Activated CD4-positive, alpha-beta memory T cell treated with anti-CD3 and anti-CD28 coated beads, Interleukin-2, amount 10 ng/mL, durations not matched to agents 7 days and 5 days (primary cell): ENCODE results near the gene MAG. TPM values are rescaled to one million over a fixed set of nuclear protein-coding genes. Genes with fewer than 3 reads are reported as not detected.

Experiments
- CTCF ChIA-PET: fragments of 350-600 bp; sonication (Branson Sonifier 250); formaldehyde crosslinking; loops from one replicate; lab custom pipeline; 2021; ENCODE audit warnings: antibody characterized with exemption, inconsistent platforms; lab: Charles Lee
- POLR2A ChIA-PET: fragments of 350-600 bp; sonication (Branson Sonifier 250); formaldehyde crosslinking; loops from one replicate; lab custom pipeline; 2021; ENCODE audit warnings: antibody characterized with exemption; lab: Charles Lee
- DNase-seq: peaks from one replicate; pipeline ENCODE4 v3.0.0-alpha.2; 2020
- H3K27ac Mint-ChIP-seq: one replicate; pipeline ENCODE4 v1.8.0; 2021; ENCODE audit warnings: mild to moderate bottlenecking, mixed read lengths
- H3K27me3 Mint-ChIP-seq: one replicate; pipeline ENCODE4 v1.8.0; 2021; ENCODE audit warnings: mixed read lengths
- H3K36me3 Mint-ChIP-seq: one replicate; pipeline ENCODE4 v1.8.0; 2021; ENCODE audit warnings: low read depth, mixed read lengths
- H3K4me1 Mint-ChIP-seq: one replicate; pipeline ENCODE4 v1.8.0; 2021; ENCODE audit warnings: mixed read lengths
- H3K4me3 Mint-ChIP-seq: one replicate; pipeline ENCODE4 v1.8.0; 2021; ENCODE audit warnings: mild to moderate bottlenecking, mixed read lengths
- H3K9me3 Mint-ChIP-seq: one replicate; pipeline ENCODE4 v1.8.0; 2021; ENCODE audit warnings: mixed read lengths
- total RNA-seq, 2 experiments: library from RNA; stranded (reverse); gene quantifications; one replicate each; pipeline ENCODE4 v1.2.3, GENCODE V29; 2021

MAG gene, protein sequence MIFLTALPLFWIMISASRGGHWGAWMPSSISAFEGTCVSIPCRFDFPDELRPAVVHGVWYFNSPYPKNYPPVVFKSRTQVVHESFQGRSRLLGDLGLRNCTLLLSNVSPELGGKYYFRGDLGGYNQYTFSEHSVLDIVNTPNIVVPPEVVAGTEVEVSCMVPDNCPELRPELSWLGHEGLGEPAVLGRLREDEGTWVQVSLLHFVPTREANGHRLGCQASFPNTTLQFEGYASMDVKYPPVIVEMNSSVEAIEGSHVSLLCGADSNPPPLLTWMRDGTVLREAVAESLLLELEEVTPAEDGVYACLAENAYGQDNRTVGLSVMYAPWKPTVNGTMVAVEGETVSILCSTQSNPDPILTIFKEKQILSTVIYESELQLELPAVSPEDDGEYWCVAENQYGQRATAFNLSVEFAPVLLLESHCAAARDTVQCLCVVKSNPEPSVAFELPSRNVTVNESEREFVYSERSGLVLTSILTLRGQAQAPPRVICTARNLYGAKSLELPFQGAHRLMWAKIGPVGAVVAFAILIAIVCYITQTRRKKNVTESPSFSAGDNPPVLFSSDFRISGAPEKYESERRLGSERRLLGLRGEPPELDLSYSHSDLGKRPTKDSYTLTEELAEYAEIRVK
- total RNA-seq = not detected

DNA sequence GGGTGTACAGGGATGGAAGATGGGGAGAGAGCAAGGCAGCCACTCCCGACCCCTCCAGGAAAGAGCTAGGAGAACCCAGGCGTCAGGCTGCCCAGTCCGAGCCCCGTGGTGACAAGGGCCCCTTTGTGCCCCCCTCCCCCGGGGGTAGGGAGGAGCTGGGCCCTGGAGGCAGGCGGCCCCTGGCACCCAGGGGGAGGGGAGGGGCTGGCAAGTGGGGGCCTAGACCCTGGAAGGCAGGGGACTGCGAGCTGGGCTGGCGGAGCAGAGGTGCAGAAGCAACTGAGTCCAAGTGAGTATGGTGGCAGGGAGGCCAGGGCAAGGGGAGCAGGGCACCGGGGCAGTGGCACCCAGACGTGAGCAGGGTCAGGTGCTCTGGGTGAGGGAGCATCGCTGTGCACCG, at the start of gene MAG:
Gene MAG (plus strand): TSS at position 246 of the 400 bp plus-strand sequence. CDS start 3,248 bp downstream, outside the sequence.
- H3K27me3 Mint-ChIP-seq = peaks cover 4% of the 10 kb centered on the region
- CTCF ChIA-PET = no interaction called here

DNA sequence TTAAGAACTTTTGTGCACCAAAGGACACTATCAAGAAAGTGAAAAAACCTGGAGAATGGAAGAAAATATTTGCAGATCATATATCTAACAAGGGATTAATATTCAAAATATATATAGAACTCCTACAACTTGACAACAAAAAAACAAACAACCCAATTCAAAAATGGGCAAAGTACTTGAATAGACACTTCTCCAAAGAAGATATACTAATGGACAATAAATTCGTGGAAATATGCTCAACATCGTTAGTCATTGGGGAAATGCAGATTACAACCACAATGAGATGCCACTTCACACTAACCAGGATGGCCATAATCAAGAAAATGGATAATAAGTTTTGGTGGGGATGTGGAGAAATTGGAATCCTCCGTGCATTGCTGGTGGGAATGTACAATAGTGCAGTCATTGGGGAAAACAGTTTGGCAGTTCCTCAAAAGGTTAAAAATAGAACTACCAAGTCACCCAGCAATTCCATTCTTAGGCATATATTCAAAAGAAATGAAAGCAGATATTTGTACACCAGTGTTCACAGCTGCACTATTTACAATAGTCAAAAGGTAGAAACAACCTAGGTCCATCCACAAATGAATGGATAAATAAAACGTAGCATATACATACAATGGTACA, 45.4 kb upstream of the MAG start:
- H3K36me3 Mint-ChIP-seq = peaks cover 23% of the 10 kb centered on the region
- peak overlapping the region; percentile 57 for H3K4me3 Mint-ChIP-seq
- CTCF ChIA-PET = no interaction called here

More for the DNA sequence above, at the start of gene MAG:
- H3K4me3 Mint-ChIP-seq = no peak within 1 kb of the TSS
- POLR2A ChIA-PET = no interaction called here
- peaks cover 8% of the 10 kb centered on the region for H3K4me1 Mint-ChIP-seq
- no peaks in the 10 kb centered on the region for H3K36me3 Mint-ChIP-seq
- no peak within 1 kb of the TSS for H3K27ac Mint-ChIP-seq
- no peaks in the 10 kb centered on the region for H3K9me3 Mint-ChIP-seq
- no peak for DNase-seq

DNA sequence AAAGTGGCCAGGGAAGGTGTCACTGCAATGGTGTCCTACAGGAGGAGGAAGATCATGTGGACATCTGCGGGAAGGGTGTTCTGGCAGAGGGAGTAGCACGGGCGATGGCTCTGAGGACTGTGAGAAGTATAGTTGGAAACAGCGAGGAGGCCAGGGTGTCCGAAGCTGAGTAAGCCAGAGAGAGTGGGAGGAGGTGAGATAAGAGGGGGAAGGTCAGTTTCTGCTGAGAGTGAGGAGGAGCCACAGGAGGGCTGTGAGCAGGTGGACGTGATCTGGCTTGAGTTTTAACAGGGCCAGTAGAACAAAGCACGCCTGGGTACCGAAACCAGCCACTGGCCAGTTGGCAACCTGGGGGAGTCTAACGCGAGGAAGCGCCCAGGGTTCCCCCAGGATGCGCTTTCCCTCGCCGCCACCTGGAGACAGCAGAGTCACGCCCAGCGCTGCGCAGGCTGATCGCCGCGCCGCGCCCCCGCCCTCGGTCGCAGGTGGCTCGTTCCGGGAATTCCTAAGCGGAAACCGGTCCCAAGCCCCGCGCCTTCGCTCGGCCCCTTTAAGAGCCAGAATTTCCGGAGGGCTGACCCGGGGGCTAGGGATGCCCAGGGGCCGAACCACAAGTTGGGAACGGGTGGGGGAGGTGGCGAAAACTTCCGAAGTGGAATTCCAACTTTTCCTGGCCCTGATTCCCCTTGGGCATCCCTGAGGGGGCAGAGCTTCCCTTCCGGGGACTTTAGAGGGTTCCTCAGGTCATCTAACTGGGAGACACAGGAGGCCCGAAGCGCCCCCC, 44.2 kb upstream of the MAG start:
- Mint-ChIP-seq H3K27me3 (peaks cover 53% of the 10 kb centered on the region), H3K4me1 (peaks cover 33% of the 10 kb centered on the region), H3K27ac (peak overlapping the region; percentile 78), H3K4me3 (peak overlapping the region; percentile 79), H3K9me3 (peaks cover 16% of the 10 kb centered on the region), H3K36me3 (peaks cover 25% of the 10 kb centered on the region)
- DNase-seq = peak; percentile 45
- ChIA-PET POLR2A (no interaction called here), CTCF (no interaction called here)

More for the DNA sequence above, 45.4 kb upstream of the MAG start:
- H3K4me1 Mint-ChIP-seq = peaks cover 31% of the 10 kb centered on the region
- no peak for DNase-seq
- POLR2A ChIA-PET = no interaction called here
- peaks cover 18% of the 10 kb centered on the region for H3K9me3 Mint-ChIP-seq
- peaks cover 58% of the 10 kb centered on the region for H3K27me3 Mint-ChIP-seq
- H3K27ac Mint-ChIP-seq = no peak overlapping the region

DNA sequence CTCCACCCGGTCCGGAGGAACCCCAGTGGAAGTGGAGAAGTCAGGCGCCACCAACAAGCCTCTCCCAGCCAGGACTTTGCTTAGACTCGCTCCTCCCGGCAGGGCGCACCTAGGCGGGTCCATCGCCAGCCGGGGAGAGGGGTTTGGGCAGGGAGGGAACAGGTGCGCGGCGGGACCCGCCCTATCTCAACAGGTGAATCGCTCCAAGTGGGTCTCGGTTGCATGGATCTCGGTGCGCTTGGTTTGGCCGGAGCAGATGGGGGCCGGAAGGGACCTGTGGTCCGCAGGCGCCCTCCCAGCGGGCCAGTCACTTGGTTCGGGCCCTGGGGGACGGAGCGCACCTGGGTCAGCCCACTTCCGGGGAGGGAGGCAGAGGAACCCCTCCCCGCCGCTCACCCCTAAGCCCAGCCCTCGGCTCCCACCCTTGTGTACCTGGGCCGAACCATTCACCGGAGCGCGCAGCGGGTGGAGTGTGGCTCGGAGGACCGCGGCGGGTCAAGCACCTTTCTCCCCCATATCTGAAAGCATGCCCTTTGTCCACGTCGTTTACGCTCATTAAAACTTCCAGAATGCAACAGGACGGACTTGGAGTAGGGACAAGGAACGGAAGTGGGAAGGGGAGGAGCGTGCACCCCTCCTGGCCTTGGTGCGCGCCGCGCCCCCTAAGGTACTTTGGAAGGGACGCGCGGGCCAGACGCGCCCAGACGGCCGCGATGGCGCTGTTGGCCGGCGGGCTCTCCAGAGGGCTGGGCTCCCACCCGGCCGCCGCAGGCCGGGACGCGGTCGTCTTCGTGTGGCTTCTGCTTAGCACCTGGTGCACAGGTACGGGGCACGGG, 43.4 kb upstream of the MAG start, which contains the start of gene LSR:
Gene LSR (plus strand): TSS at position 693 of the 836 bp plus-strand sequence. CDS start 21 bp downstream, at position 714.
- ChIA-PET POLR2A (no interaction called here), CTCF (no interaction called here)
- peak within 1 kb of the TSS; percentile 78 for H3K27ac Mint-ChIP-seq

DNA sequence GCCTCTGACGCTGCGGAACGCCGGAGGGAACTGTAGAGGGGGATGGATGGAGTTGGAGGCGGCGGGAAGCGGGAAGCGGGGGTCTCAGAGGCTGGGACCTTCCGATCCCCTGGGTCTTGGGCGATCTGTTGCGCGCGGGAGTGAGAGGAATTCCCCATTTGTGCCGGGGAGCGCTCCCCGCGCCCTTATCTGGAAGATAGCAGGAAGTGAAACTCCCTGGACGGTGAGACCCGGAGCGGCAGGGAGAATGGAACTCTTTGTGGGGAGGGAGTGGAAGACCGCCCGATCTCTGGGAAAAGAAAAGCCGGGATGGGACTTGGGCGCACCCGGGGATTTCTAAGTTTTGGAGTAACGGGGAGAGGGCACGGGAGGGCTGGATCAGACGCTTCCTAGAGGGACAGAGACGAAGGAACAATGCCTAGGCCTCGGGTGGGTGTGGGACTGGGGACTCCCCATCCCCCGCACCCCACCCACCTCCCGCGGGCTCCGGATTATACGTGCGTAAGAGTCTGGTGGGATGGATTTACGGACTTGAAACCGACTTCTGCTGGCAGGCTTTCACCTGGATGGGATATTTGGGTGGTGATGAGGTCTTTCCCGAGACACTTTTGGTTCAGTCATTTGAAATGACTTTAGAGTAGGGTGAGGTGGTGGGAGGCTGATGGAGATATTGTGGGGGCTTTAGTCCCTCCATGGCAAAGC, 42.7 kb upstream of the MAG start:
- POLR2A ChIA-PET = no interaction called here
- DNase-seq = no peak
- CTCF ChIA-PET = no interaction called here
- Mint-ChIP-seq H3K27me3 (peaks cover 39% of the 10 kb centered on the region), H3K27ac (peak overlapping the region; percentile 26), H3K36me3 (peaks cover 14% of the 10 kb centered on the region), H3K4me3 (peak overlapping the region; percentile 79), H3K4me1 (peaks cover 33% of the 10 kb centered on the region), H3K9me3 (peaks cover 12% of the 10 kb centered on the region)

More for the DNA sequence above, 43.4 kb upstream of the MAG start, which contains the start of gene LSR:
- peak; percentile 64 for DNase-seq
- Mint-ChIP-seq H3K27me3 (peaks cover 46% of the 10 kb centered on the region), H3K4me1 (peaks cover 33% of the 10 kb centered on the region), H3K9me3 (peaks cover 16% of the 10 kb centered on the region), H3K36me3 (peaks cover 22% of the 10 kb centered on the region), H3K4me3 (peak within 1 kb of the TSS; percentile 79)

DNA sequence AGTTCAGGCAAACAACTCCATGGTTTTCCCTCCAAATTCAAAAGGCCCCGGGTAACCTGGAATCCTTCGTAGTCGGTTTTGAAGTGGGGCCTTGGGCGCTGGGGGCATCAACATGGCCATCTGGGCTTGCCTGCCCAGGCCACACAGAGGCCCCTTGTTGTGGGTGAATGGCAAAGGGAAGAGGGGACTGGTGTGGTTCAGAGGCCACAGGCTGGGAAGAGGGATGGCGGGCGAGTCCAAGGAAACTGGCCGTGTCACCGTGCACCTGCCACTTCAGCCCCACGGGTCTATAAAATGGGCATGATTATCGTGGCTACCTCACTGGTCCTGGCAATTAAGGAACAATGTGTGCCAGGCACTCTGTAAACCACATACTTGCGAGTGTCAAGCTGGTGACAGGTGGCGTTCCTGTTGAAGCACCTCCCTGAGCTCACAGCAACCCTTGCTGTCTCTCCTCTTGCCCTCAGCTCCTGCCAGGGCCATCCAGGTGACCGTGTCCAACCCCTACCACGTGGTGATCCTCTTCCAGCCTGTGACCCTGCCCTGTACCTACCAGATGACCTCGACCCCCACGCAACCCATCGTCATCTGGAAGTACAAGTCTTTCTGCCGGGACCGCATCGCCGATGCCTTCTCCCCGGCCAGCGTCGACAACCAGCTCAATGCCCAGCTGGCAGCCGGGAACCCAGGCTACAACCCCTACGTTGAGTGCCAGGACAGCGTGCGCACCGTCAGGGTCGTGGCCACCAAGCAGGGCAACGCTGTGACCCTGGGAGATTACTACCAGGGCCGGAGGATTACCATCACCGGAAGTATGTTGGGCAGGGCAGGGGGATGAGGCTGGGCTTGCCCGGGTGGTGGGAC, 41.9 kb upstream of the MAG start:
- CTCF ChIA-PET = interaction anchor here (0.6 kb wide), 1 partner anchor 221 kb away, joined by 3 read pairs; no protein-coding TSS in a partner anchor
- no peak overlapping the region for H3K27ac Mint-ChIP-seq
- H3K9me3 Mint-ChIP-seq = peaks cover 8% of the 10 kb centered on the region
- POLR2A ChIA-PET = interaction anchor here (1.1 to 2.0 kb wide), 3 partner anchors 11 to 42 kb away, joined by 3 to 7 read pairs (median 4); no protein-coding TSS in a partner anchor
- peaks cover 33% of the 10 kb centered on the region for H3K4me1 Mint-ChIP-seq
- peak overlapping the region; percentile 79 for H3K4me3 Mint-ChIP-seq
- peaks cover 34% of the 10 kb centered on the region for H3K27me3 Mint-ChIP-seq
- H3K36me3 Mint-ChIP-seq = peaks cover 11% of the 10 kb centered on the region
- DNase-seq = no peak

DNA sequence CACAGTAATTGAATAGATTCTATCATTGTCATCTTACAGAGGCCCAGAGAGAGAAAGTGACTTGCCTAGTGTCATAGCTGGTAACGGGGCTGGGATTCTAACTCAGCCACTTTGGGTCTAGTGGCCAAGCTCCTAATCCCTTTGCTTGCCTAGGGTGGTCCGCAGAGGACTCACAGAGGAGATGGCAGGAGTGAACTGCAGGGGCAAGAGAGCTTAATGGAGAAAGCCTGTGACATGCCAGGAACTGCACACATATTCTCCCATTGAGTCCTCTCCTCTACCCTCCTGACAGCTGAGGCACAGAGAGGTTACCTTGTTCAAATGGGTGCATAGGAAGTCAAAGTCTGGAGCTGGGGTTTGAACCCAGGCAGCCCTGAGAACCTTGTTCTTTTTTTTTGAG, 40.5 kb upstream of the MAG start:
- H3K4me3 Mint-ChIP-seq = no peak overlapping the region
- no peak for DNase-seq
- POLR2A ChIA-PET = interaction anchor here (1.1 to 2.0 kb wide), 4 partner anchors 9 to 44 kb away, joined by 3 to 7 read pairs (median 4); no protein-coding TSS in a partner anchor
- CTCF ChIA-PET = no interaction called here
- peaks cover 26% of the 10 kb centered on the region for H3K27me3 Mint-ChIP-seq
- H3K4me1 Mint-ChIP-seq = peaks cover 33% of the 10 kb centered on the region
- H3K9me3 Mint-ChIP-seq = peaks cover under 1% of the 10 kb centered on the region
- peaks cover 8% of the 10 kb centered on the region for H3K36me3 Mint-ChIP-seq
- H3K27ac Mint-ChIP-seq = no peak overlapping the region

DNA sequence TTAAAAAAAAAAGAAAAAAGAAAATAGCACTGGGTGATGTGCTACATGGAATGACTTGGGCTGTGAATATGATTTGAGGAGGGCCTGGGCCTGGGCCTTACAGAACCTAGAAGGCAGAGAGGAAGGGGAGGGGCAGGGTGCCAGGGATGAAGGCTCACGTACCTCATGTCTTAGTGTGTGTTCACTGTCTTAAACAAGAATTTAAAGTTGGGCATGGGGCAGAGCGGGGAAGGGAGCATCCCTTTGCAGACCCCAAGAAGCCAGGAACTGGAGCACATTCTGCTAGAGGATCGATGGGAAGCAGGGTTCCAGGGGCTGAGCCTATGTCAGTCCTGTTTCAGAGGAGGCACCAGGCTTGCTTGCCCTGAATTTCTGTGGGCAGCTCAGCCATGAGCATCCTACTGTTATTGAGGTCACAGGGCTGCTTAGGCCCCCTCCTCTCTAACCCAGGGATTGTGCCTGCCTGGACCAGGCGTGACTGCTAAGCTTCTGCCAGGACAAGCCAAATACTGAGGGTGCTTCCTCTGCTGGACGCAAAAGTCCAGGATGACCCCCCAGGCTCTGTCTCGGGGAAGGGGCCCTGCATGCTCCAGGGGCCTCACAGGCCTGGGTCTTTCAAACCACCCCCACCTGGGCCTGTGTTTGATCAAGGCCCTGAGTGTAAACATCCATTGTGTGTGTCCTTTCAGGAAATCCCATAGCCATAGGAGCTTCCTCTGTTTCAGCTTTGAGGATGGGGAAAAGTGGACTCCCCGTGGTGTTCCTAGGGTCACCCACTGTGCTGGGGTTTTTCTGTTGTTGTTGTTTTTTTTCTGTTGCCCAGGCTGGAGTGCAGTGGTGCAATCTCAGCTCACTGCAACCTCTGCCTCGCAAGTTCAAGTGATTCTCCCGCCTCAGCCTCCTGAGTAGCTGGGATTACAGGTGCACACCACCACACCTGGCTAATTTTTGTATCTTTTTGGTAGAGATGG, 38.4 kb upstream of the MAG start:
- DNase-seq = no peak
- POLR2A ChIA-PET = no interaction called here
- no peaks in the 10 kb centered on the region for H3K9me3 Mint-ChIP-seq
- CTCF ChIA-PET = no interaction called here
- H3K36me3 Mint-ChIP-seq = peaks cover 8% of the 10 kb centered on the region
- peaks cover 25% of the 10 kb centered on the region for H3K4me1 Mint-ChIP-seq
- H3K27ac Mint-ChIP-seq = no peak overlapping the region
- peaks cover 12% of the 10 kb centered on the region for H3K27me3 Mint-ChIP-seq
- no peak overlapping the region for H3K4me3 Mint-ChIP-seq

DNA sequence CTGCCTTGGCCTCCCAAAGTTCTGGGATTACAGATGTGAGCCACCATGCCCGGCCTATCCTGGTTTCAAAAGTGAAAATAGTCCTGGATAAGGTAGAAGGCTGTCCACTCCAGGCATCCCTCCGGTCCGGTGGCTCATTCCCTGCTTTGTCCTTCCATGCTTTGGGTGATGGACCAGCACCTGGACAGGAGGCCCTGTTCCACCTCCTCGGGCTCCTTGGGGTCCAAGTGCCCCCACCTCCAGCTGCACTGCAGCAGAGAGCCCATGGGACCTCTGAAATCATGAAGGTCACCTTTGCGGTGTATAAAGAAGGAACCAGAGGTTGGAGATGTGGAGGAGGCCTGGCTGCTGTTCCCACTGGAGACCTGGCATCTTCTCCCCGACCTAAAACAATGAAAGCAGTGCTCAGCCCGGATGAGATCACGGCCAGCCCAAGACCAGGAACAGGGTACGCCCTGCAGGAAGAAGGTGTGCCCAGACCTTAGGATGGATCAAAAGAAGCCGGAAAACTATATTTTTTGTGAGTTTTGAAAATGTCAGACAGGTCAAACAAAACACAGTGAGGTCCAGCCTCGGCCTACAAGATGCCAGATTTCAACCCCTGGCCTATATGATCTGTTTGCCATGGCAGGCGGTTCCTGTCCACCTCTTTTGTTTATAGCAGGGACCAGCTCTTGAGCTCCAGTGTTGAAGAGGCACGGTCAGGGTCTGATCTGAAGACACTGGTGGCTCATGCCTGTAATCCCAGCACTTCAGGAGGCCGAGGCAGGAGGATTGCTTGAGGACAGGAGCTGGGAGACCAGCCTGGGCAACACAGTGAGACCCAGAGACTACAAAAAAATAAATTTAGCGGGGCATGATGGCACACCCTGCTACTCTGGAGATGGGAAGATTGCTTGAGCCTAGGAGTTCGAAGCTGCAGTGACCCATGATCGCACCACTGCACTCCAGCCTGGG, 37.3 kb upstream of the MAG start:
- peaks cover 17% of the 10 kb centered on the region for H3K4me1 Mint-ChIP-seq
- no peak overlapping the region for H3K4me3 Mint-ChIP-seq
- no peak for DNase-seq
- H3K9me3 Mint-ChIP-seq = no peaks in the 10 kb centered on the region
- H3K27ac Mint-ChIP-seq = no peak overlapping the region
- CTCF ChIA-PET = interaction anchor here (0.6 to 1.2 kb wide), 2 partner anchors 16 to 113 kb away, joined by 5 read pairs; no protein-coding TSS in a partner anchor
- POLR2A ChIA-PET = interaction anchor here (1.0 kb wide), 1 partner anchor 48 kb away, joined by 3 read pairs; no protein-coding TSS in a partner anchor
- H3K36me3 Mint-ChIP-seq = peaks cover 5% of the 10 kb centered on the region
- H3K27me3 Mint-ChIP-seq = peaks cover 3% of the 10 kb centered on the region
